Measurements from ENCODE around the gene C10orf71.

C10orf71 gene

DNA sequence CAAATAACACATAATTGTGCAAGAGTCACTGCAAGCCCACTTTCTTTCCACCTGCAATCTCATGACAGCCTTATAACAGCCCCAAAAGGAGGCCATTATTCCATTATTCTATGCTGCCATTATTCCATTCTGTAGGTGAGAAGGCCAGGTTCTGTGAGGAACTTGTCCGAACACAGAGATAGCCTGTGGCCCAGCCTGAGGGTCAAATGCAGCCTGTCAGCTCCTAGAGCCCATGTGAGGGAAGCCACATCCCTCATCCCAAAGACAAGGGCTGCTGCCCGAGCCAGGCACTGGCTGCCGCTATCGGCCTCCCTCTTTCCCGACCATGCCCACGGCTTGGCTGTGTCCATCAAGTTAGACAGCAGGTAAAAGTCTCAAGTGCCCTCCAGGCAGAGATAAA, 24.1 kb upstream of the C10orf71 start:
- Histone ChIP-seq H3K27ac (ENCODE audit: low read depth, low read length) (no peak overlapping the region), H3K9me3 (ENCODE audit: control insufficient read depth, insufficient read depth, low read length) (no peaks in the 10 kb centered on the region), H3F3A (ENCODE audit: control insufficient read depth, insufficient read depth) (no peaks in the 10 kb centered on the region), H3K4me1 (ENCODE audit: control insufficient read depth, low read length) (no peaks in the 10 kb centered on the region), H3K79me2 (ENCODE audit: control insufficient read depth, low read length) (no peaks in the 10 kb centered on the region), H3K9me2 (replicated peaks; ENCODE audit: control insufficient read depth, low read length) (no peaks in the 10 kb centered on the region), H3K36me3 (ENCODE audit: control insufficient read depth, low read length) (no peaks in the 10 kb centered on the region), H4K20me1 (ENCODE audit: control insufficient read depth, insufficient read depth, low read depth, low read length) (no peaks in the 10 kb centered on the region), H3K4me2 (ENCODE audit: low read length) (no peak overlapping the region), H3K4me3 (ENCODE audit: low read length) (no peak overlapping the region), H3K27me3 (ENCODE audit: control insufficient read depth, low read length) (peaks cover 15% of the 10 kb centered on the region)
- TF ChIP-seq EZH2phosphoT487 (IDR thresholded peaks at IDR 0.05; ENCODE audit: borderline replicate concordance, low read length), result no peak
- no peak for TF ChIP-seq CTCF (IDR thresholded peaks at IDR 0.05; ENCODE audit: low read depth, low read length, poor library complexity, severe bottlenecking)

- Histone ChIP-seq H3F3A (ENCODE audit: control insufficient read depth, insufficient read depth) (no peaks in the 10 kb centered on the region), H3K4me1 (ENCODE audit: control insufficient read depth, low read length) (no peaks in the 10 kb centered on the region), H3K27me3 (ENCODE audit: control insufficient read depth, low read length) (peaks cover 18% of the 10 kb centered on the region), H3K4me3 (ENCODE audit: low read length) (no peak overlapping the region), H3K9me2 (replicated peaks; ENCODE audit: control insufficient read depth, low read length) (no peaks in the 10 kb centered on the region), H3K27ac (ENCODE audit: low read depth, low read length) (no peak overlapping the region), H3K9me3 (ENCODE audit: control insufficient read depth, insufficient read depth, low read length) (no peaks in the 10 kb centered on the region), H3K4me2 (ENCODE audit: low read length) (no peak overlapping the region), H4K20me1 (ENCODE audit: control insufficient read depth, insufficient read depth, low read depth, low read length) (no peaks in the 10 kb centered on the region), H3K79me2 (ENCODE audit: control insufficient read depth, low read length) (no peaks in the 10 kb centered on the region), H3K36me3 (ENCODE audit: control insufficient read depth, low read length) (no peaks in the 10 kb centered on the region)
- TF ChIP-seq EZH2phosphoT487 (IDR thresholded peaks at IDR 0.05; ENCODE audit: borderline replicate concordance, low read length) (no peak), CTCF (IDR thresholded peaks at IDR 0.05; ENCODE audit: low read depth, low read length, poor library complexity, severe bottlenecking) (no peak)
Observed at GRCh38 chr10:49275896-49276295, 23.1 kb upstream of the C10orf71 start.

- no peak for TF ChIP-seq EZH2phosphoT487 (IDR thresholded peaks at IDR 0.05; ENCODE audit: borderline replicate concordance, low read length)
- no peak for TF ChIP-seq CTCF (IDR thresholded peaks at IDR 0.05; ENCODE audit: low read depth, low read length, poor library complexity, severe bottlenecking)
- Histone ChIP-seq H3K27me3 (ENCODE audit: control insufficient read depth, low read length) (peaks cover 18% of the 10 kb centered on the region), H3K27ac (ENCODE audit: low read depth, low read length) (no peak overlapping the region), H3K9me3 (ENCODE audit: control insufficient read depth, insufficient read depth, low read length) (no peaks in the 10 kb centered on the region), H4K20me1 (ENCODE audit: control insufficient read depth, insufficient read depth, low read depth, low read length) (no peaks in the 10 kb centered on the region), H3K4me3 (ENCODE audit: low read length) (no peak overlapping the region), H3F3A (ENCODE audit: control insufficient read depth, insufficient read depth) (no peaks in the 10 kb centered on the region), H3K36me3 (ENCODE audit: control insufficient read depth, low read length) (no peaks in the 10 kb centered on the region), H3K4me2 (ENCODE audit: low read length) (no peak overlapping the region), H3K9me2 (replicated peaks; ENCODE audit: control insufficient read depth, low read length) (no peaks in the 10 kb centered on the region), H3K4me1 (ENCODE audit: control insufficient read depth, low read length) (no peaks in the 10 kb centered on the region), H3K79me2 (ENCODE audit: control insufficient read depth, low read length) (no peaks in the 10 kb centered on the region)
Observed at GRCh38 chr10:49276596-49276995, 22.4 kb upstream of the C10orf71 start.

- TF ChIP-seq EZH2phosphoT487 (IDR thresholded peaks at IDR 0.05; ENCODE audit: borderline replicate concordance, low read length) (no peak), CTCF (IDR thresholded peaks at IDR 0.05; ENCODE audit: low read depth, low read length, poor library complexity, severe bottlenecking) (no peak)
- Histone ChIP-seq H3K27me3 (ENCODE audit: control insufficient read depth, low read length) (peaks cover 18% of the 10 kb centered on the region), H4K20me1 (ENCODE audit: control insufficient read depth, insufficient read depth, low read depth, low read length) (no peaks in the 10 kb centered on the region), H3K9me3 (ENCODE audit: control insufficient read depth, insufficient read depth, low read length) (no peaks in the 10 kb centered on the region), H3K36me3 (ENCODE audit: control insufficient read depth, low read length) (no peaks in the 10 kb centered on the region), H3K79me2 (ENCODE audit: control insufficient read depth, low read length) (no peaks in the 10 kb centered on the region), H3K27ac (ENCODE audit: low read depth, low read length) (no peak overlapping the region), H3K4me1 (ENCODE audit: control insufficient read depth, low read length) (no peaks in the 10 kb centered on the region), H3K4me3 (ENCODE audit: low read length) (no peak overlapping the region), H3K9me2 (replicated peaks; ENCODE audit: control insufficient read depth, low read length) (no peaks in the 10 kb centered on the region), H3F3A (ENCODE audit: control insufficient read depth, insufficient read depth) (no peaks in the 10 kb centered on the region), H3K4me2 (ENCODE audit: low read length) (no peak overlapping the region)
Observed at GRCh38 chr10:49277973-49278372, 21.0 kb upstream of the C10orf71 start.

Measured in DOHH2 (cell line).